Bronchial epithelial cell (primary cell): ENCODE data around the gene MR1. TPM values are rescaled to one million over a fixed set of nuclear protein-coding genes. Genes with fewer than 3 reads are reported as not detected.

Source experiments
- DNase-seq: peaks from one replicate; pipeline ENCODE4 v3.0.0-alpha.2; 2010; ENCODE audit warnings: low read depth
- FAIRE-seq: peaks from 2 replicates; lab custom pipeline; 2011; peaks lifted over from hg19 to GRCh38; lab: Jason Lieb, UNC
- H3K27me3 ChIP-seq: 2 replicates; pipeline ENCODE4 v1.5.1; 2011; ENCODE audit warnings: low read length; ENCODE audit not compliant: control insufficient read depth, insufficient read depth
- H3K36me3 ChIP-seq: 2 replicates; pipeline ENCODE4 v1.5.1; 2011; ENCODE audit warnings: low read length; ENCODE audit not compliant: control insufficient read depth, insufficient read depth
- H3K4me3 ChIP-seq: 2 replicates; pipeline ENCODE4 v1.5.1; 2011; ENCODE audit warnings: mild to moderate bottlenecking, low read depth, low read length, control low read depth
- total RNA-seq: library from RNA; depleted of rRNA; stranded (reverse); fragments of >200 nt; gene quantifications from 2 replicates; pipeline ENCODE4 v1.2.1, GENCODE V29; 2014
- TF ChIP-seq, protein P1 (sequence below): IDR thresholded peaks from 2 replicates; pipeline ENCODE4 v1.5.1; 2011; ENCODE audit warnings: mild to moderate bottlenecking, moderate library complexity, low read length, control low read depth, inconsistent platforms; ENCODE audit not compliant: insufficient read depth, severe bottlenecking

MR1 gene
- total RNA-seq, 1 donor from 2014 or later = 14.7 TPM

DNA sequence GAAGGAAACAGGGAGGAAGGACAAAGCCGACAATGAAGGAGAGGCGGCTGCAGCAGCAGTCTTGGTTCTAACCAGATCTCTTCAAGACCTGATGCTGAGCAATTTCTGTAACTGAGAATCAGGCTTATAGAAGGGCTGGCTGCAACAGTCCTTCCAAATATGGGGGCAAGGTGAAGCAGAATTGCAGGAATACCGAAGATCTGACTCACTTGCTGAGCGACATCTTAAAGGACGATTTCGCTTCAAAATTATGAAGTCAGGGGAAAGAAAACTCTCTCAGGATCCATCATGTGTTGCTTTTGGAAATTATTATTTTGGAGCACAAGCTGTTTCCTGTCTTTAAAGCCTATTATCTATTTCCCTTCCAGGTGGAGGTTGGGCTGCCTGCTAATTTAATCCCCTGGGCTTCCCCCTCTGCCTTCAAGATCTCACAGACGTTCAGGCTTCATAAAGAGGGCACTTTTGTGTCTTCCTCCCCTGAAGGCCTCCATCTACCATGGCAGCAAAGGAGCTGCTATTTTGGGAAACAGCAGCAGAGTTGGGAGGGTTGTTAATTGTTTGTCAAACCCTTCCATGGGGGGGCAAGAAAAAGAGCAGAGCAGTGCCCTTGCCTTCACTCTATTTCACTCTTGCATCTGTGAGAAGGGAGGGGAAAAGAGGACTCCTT lies 43.9 kb downstream of the MR1 start:
- Histone ChIP-seq H3K36me3 (no peaks in the 10 kb centered on the region), H3K27me3 (no peaks in the 10 kb centered on the region), H3K4me3 (no peak overlapping the region)
- FAIRE-seq (no peak), DNase-seq (peak; percentile 52)
- TF ChIP-seq, protein P1, sequence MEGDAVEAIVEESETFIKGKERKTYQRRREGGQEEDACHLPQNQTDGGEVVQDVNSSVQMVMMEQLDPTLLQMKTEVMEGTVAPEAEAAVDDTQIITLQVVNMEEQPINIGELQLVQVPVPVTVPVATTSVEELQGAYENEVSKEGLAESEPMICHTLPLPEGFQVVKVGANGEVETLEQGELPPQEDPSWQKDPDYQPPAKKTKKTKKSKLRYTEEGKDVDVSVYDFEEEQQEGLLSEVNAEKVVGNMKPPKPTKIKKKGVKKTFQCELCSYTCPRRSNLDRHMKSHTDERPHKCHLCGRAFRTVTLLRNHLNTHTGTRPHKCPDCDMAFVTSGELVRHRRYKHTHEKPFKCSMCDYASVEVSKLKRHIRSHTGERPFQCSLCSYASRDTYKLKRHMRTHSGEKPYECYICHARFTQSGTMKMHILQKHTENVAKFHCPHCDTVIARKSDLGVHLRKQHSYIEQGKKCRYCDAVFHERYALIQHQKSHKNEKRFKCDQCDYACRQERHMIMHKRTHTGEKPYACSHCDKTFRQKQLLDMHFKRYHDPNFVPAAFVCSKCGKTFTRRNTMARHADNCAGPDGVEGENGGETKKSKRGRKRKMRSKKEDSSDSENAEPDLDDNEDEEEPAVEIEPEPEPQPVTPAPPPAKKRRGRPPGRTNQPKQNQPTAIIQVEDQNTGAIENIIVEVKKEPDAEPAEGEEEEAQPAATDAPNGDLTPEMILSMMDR = no peak

DNA sequence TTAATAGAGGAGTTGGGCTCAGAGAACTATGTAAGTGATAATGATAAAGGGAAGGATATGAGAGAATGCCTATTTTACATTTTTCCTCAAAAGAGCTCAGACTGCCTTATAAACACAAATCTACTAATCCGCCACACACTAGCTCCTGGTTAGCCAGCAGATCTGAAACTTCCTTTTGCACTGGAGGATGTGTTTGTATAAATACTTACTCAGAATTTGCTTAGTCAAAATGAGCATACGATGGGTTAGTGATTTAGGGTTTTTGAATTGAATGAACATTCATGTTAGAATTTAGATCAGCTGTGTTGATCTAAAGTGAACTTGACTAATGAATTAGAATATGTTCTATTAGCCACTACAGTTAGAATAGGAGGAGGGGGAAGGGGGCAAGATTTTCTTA lies 45.6 kb downstream of the MR1 start:
- FAIRE-seq (no peak), DNase-seq (peak; percentile 28)
- H3K4me3 ChIP-seq = no peak overlapping the region
- no peaks in the 10 kb centered on the region for H3K27me3 ChIP-seq
- no peaks in the 10 kb centered on the region for H3K36me3 ChIP-seq
- TF ChIP-seq, protein P1 = no peak

DNA sequence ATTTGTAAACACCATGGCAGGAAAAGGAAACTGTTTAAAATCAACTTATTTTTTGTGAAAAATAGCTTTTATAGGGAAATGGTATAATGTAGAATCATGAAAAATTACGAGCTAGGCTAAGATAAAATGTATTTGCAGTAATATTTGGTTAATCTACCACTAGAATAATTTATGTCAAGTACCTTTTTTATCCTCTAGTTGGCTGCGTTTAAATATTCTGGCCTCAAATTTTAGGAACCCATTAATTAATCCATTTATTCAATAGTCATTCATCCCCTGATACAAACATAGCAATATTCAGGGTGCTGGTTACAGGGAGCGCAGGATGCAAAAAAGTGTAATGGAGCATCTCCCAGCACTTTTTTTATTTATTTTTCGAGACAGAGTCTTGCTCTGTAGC lies 46.1 kb downstream of the MR1 start:
- no peaks in the 10 kb centered on the region for H3K27me3 ChIP-seq
- H3K36me3 ChIP-seq = no peaks in the 10 kb centered on the region
- FAIRE-seq (no peak), DNase-seq (no peak)
- H3K4me3 ChIP-seq = no peak overlapping the region
- TF ChIP-seq, protein P1 = no peak

DNA sequence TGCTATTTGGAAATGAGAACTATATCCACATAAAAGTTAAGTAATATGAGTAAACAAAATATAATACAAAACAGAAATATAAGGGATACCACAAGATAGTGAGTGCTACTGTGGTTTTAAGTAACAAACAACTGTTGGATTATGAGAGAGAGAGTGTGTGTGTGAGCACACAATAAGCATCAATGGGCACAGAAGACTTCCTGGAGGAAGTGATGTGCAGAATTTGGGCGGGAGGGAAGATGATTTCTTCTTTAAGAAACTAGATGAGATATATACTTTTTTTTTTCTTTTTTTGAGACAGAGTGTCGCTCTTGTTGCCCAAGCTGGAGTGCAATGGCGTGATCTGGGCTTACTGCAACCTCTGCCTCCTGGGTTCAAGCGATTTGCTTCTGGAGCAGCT lies 46.8 kb downstream of the MR1 start:
- no peak overlapping the region for H3K4me3 ChIP-seq
- no peak for DNase-seq
- no peak for FAIRE-seq
- no peaks in the 10 kb centered on the region for H3K36me3 ChIP-seq
- no peaks in the 10 kb centered on the region for H3K27me3 ChIP-seq
- TF ChIP-seq, protein P1 = no peak

DNA sequence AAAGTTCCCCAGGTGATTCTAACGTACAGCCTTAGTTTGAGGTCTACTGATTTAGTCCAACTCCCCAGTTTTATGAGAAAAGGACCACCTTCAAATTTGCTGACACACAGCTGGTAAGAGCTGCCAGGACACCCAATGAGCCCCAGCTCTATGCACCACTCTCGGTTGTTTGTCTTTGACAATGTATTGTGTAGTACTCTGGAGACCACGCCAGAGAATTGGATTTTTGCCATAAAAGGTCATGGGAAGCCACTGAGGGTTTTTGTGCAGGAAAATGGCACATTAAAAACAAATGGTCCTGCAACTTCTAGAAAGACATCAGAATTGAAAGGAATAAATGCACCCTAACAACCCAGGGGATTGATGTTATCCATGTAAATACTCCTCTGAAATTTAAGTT lies 47.6 kb downstream of the MR1 start:
- no peak overlapping the region for H3K4me3 ChIP-seq
- H3K36me3 ChIP-seq = no peaks in the 10 kb centered on the region
- H3K27me3 ChIP-seq = no peaks in the 10 kb centered on the region
- DNase-seq = no peak
- TF ChIP-seq, protein P1 = no peak
- no peak for FAIRE-seq
